OCI-LY3 (cell line): Measurements from ENCODE around the gene RFX2.

Source experiments
- CTCF ChIP-seq: fragments of 200-600, 300-600 bp; sonication (generic); IDR thresholded peaks from 2 replicates; pipeline ENCODE4 v1.5.1; 2014; ENCODE audit warnings: antibody characterized with exemption, low read length, low read depth
- EZH2phosphoT487 ChIP-seq: fragments of 200-600 bp; shearing (Covaris generic); IDR thresholded peaks from 2 replicates; pipeline ENCODE4 v1.6.1; 2018; ENCODE audit warnings: antibody characterized with exemption, mixed run types, low read depth

GRCh38 chr19:6071875-6072274, 38.4 kb downstream of the RFX2 start:
- TF ChIP-seq CTCF (no peak), EZH2phosphoT487 (no peak)
